Measurements from ENCODE around the gene USP2. TPM values are rescaled to one million over a fixed set of nuclear protein-coding genes. Genes with fewer than 3 reads are reported as not detected.

USP2 gene
- total RNA-seq, 2 experiments from 2014 or later, result 0.61 to 0.96 TPM

- H3K4me1 Mint-ChIP-seq (ENCODE audit: low read depth), result peaks cover 9% of the 10 kb centered on the region
- intact Hi-C loops (cut with micrococcal nuclease), result no loop called here
- H3K4me3 Mint-ChIP-seq, result no peak overlapping the region
- POLR2A ChIA-PET, result no interaction called here
- H3K27ac Mint-ChIP-seq, result no peak overlapping the region
- ATAC-seq, result no peak
- no peaks in the 10 kb centered on the region for H3K36me3 Mint-ChIP-seq (ENCODE audit: low read depth)
- no peaks in the 10 kb centered on the region for H3K9me3 Mint-ChIP-seq
- CTCF ChIA-PET, result no interaction called here
- no peak for DNase-seq
- peaks cover 46% of the 10 kb centered on the region for H3K27me3 Mint-ChIP-seq
- TF ChIP-seq, protein P1, sequence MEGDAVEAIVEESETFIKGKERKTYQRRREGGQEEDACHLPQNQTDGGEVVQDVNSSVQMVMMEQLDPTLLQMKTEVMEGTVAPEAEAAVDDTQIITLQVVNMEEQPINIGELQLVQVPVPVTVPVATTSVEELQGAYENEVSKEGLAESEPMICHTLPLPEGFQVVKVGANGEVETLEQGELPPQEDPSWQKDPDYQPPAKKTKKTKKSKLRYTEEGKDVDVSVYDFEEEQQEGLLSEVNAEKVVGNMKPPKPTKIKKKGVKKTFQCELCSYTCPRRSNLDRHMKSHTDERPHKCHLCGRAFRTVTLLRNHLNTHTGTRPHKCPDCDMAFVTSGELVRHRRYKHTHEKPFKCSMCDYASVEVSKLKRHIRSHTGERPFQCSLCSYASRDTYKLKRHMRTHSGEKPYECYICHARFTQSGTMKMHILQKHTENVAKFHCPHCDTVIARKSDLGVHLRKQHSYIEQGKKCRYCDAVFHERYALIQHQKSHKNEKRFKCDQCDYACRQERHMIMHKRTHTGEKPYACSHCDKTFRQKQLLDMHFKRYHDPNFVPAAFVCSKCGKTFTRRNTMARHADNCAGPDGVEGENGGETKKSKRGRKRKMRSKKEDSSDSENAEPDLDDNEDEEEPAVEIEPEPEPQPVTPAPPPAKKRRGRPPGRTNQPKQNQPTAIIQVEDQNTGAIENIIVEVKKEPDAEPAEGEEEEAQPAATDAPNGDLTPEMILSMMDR (IDR thresholded peaks at IDR 0.05), result no peak
Observed at GRCh38 chr11:119420631-119421030, 39.1 kb upstream of the USP2 start.

- ChIA-PET CTCF (no interaction called here), POLR2A (interaction anchor here (0.9 kb wide), 1 partner anchor 16 kb away, joined by 3 read pairs; no protein-coding TSS in a partner anchor)
- TF ChIP-seq, protein P1 (IDR thresholded peaks at IDR 0.05), result no peak
- intact Hi-C loops (cut with micrococcal nuclease), result no loop called here
- Mint-ChIP-seq H3K9me3 (no peaks in the 10 kb centered on the region), H3K4me1 (ENCODE audit: low read depth) (peaks cover 9% of the 10 kb centered on the region), H3K27ac (no peak overlapping the region), H3K27me3 (peaks cover 46% of the 10 kb centered on the region), H3K36me3 (ENCODE audit: low read depth) (no peaks in the 10 kb centered on the region), H3K4me3 (no peak overlapping the region)
- DNase-seq (no peak), ATAC-seq (no peak)
Observed at GRCh38 chr11:119419834-119420492, 38.5 kb upstream of the USP2 start.

DNA sequence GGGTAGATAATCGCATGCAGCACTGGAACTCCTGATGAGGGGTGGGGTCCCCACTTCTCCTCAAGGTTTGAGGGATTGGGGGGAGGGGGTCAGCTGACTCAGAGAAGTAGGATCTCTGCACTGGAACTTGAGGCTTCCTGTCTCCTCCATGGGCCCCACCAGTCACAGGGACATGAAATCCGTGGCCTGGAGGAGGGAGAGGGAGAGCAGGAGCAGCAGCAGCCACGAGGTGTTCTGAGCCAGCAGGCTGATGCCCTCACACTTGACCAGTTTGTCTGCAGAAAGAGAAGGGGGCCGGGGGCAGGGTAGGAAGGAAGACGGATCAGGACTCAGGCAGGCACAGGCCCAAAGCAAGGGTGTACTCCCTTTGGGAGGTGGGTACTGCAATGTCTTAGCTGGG, 37.8 kb upstream of the USP2 start:
- no peaks in the 10 kb centered on the region for H3K36me3 Mint-ChIP-seq (ENCODE audit: low read depth)

GRCh38 chr11:119418759-119419158, 37.3 kb upstream of the USP2 start:
- ChIA-PET POLR2A (interaction anchor here (0.9 kb wide), 1 partner anchor 14 kb away, joined by 3 read pairs; no protein-coding TSS in a partner anchor), CTCF (no interaction called here)
- peaks cover 36% of the 10 kb centered on the region for H3K27me3 Mint-ChIP-seq
- H3K9me3 Mint-ChIP-seq, result peaks cover 2% of the 10 kb centered on the region
- H3K4me3 Mint-ChIP-seq, result no peak overlapping the region
- intact Hi-C loops (cut with micrococcal nuclease), result no loop called here
- no peak overlapping the region for H3K27ac Mint-ChIP-seq
- ATAC-seq (no peak), DNase-seq (no peak)
- H3K36me3 Mint-ChIP-seq (ENCODE audit: low read depth), result no peaks in the 10 kb centered on the region
- TF ChIP-seq, protein P1 (IDR thresholded peaks at IDR 0.05), result no peak
- H3K4me1 Mint-ChIP-seq (ENCODE audit: low read depth), result peaks cover 9% of the 10 kb centered on the region

More for the DNA sequence above, 37.8 kb upstream of the USP2 start:
- Mint-ChIP-seq H3K27ac (no peak overlapping the region), H3K4me3 (no peak overlapping the region), H3K4me1 (ENCODE audit: low read depth) (peaks cover 9% of the 10 kb centered on the region), H3K27me3 (peaks cover 41% of the 10 kb centered on the region), H3K9me3 (peaks cover 2% of the 10 kb centered on the region)
- TF ChIP-seq, protein P1 (IDR thresholded peaks at IDR 0.05), result no peak
- no peak for DNase-seq
- intact Hi-C loops (cut with micrococcal nuclease), result no loop called here
- ATAC-seq, result no peak
- ChIA-PET CTCF (no interaction called here), POLR2A (interaction anchor here (0.9 kb wide), 1 partner anchor 15 kb away, joined by 3 read pairs; no protein-coding TSS in a partner anchor)

GRCh38 chr11:119417726-119418540, 36.4 kb upstream of the USP2 start:
- peaks cover 30% of the 10 kb centered on the region for H3K27me3 Mint-ChIP-seq
- no peaks in the 10 kb centered on the region for H3K36me3 Mint-ChIP-seq (ENCODE audit: low read depth)
- peaks cover 9% of the 10 kb centered on the region for H3K4me1 Mint-ChIP-seq (ENCODE audit: low read depth)
- H3K27ac Mint-ChIP-seq, result no peak overlapping the region
- ATAC-seq, result no peak
- intact Hi-C loops (cut with micrococcal nuclease), result no loop called here
- ChIA-PET POLR2A (no interaction called here), CTCF (no interaction called here)
- H3K4me3 Mint-ChIP-seq, result no peak overlapping the region
- H3K9me3 Mint-ChIP-seq, result peaks cover 2% of the 10 kb centered on the region
- TF ChIP-seq, protein P1 (IDR thresholded peaks at IDR 0.05), result no peak
- no peak for DNase-seq
